Mucosa of gallbladder (tissue), 1 donor: Measurements from ENCODE around the gene DOC2B. TPM values are rescaled to one million over a fixed set of nuclear protein-coding genes. Genes with fewer than 3 reads are reported as not detected.
"Not testable (repeated sequence)": the region's sequence is repeated elsewhere in the genome, so short reads cannot be mapped to it uniquely, and the experiment has no call there.

ENCODE experiments used
- DNase-seq: peaks from one replicate; pipeline ENCODE4 v3.0.0-alpha.2; 2020; ENCODE audit warnings: low spot score
- total RNA-seq: library from RNA; stranded (reverse); gene quantifications from one replicate; pipeline ENCODE4 v1.2.1, GENCODE V29; 2021
- donor health status: DM: no; HTN: no; CAD: no.

DOC2B gene
- total RNA-seq, 1 donor from 2014 or later, result 4.5 TPM

DNA sequence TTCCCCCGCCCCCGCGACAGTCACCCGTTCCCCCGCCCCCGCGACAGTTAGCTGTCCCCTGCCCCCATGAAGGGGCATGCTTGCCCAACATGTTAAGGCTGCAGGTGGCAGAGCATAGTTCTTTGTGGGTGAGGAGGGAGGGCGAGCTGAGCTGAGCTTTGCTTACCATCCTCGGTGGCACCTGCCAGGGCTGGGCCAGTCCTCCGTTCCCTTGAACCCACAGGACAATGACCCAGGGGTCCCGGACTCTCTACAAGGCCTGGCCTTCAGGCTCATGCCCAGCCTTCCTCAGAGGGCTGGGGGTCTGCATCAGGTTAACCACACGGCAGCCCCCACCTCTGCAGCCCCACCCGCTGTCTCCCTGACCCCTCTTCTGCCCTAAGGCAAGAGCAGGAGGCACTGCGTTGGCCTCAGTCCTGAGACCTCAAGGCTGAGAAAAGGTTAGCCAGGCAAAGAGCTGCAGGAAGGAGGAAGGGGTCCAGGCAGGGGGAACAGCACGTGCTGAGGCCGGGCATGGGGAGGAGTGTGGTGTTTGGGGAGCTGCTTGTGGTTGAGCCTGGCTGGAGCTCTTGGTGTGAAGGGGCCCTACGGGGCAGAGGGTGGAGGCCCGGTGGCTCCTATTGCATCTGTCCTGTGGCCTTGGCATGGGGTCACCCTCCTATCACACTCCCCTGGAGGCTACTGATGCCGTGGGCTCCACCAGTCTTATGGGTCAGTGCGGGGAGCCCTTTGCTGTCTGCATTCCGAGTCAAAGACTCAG is 11.4 kb upstream of the DOC2B start:
- no peak for DNase-seq

DNA sequence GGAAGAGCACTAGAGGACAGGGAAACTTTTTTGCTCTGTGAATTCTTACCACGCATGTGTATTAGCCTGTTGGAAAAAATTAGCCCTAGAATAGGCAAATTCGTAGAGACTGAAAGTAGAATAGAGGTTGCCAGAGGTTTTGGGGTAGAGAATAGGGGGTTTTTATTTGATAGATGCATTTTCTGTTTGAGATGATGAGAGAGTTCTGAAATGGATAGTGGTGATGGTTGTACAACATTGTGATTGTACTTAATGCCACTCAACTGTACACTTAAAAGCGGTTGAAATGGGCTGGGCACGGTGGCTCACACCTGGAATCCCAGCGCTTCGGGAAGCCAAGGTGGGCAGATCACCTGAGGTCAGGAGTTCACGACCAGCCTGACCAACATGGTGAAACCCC is 8.0 kb upstream of the DOC2B start:
- DNase-seq, result no peak

DNA sequence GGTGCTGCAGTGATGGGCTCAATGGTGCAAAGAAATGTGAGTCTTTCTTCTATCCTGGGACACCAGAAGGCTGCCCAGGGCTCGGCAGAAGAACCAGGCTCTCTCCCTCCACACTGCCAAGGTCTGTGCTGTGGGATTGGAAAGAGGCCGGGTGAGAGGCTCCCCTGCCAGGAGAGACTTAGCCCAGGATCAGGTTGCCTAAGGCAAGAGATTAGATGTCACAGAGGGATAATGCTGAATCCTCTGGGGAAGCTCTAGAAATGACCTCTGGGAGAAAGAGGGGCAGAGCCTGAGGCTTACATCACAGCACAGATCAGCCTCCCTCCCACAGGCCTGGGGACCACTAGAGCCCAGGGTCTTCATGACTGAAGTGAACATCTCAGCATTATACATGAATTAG is 5.7 kb upstream of the DOC2B start:
- DNase-seq, result no peak

DNA sequence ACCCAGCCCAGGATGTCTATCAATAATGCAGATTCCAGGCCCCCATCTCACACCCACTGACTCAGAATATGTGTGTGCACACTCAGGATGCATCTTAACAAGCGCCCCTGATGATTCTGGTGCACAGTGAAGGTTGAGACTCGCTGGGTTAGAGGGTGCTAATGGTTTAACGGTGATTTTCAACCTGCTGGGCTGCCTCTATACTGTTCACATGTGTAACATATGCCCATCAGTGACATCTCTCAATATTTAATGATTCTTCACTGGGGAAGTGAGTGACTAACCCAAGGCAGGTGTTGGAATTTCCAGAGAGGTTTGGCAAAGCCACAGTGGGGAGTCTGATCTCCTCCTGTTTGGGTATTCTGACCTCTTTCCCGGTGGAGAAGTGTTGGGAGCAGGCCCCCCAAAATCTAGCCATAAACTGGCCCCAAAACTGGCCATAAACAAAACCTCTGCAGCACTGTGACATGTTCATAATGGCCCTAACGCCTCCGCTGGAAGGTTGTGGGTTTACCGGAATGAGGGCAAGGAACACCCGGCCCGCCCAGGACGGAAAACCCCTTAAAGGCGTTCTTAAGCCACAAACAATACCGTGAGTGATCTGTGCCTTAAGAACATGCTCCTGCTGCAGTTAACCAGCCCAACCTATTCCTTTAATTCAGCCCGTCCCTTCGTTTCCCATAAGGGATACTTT is 4.1 kb upstream of the DOC2B start:
- DNase-seq, result no peak

DNA sequence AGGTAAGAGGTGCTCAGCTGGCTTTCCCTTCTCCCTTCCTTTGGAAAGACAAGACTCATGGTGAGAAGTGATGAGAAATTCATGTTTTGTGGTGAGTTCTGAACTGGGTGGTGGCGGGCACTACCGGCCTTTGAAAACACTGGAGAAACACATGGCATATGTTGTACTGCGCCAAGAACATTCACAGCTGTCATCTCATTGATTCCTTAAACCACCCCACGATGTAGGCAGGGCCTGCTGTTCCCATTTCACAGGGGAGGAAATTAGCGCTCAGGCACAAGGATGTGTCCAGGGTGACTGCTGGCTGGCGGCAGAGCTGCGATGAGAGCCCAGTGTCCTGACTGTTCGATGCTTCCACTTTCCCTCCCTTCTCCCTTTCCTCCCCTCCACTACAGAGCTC is 1.6 kb upstream of the DOC2B start:
- no peak for DNase-seq

DNA sequence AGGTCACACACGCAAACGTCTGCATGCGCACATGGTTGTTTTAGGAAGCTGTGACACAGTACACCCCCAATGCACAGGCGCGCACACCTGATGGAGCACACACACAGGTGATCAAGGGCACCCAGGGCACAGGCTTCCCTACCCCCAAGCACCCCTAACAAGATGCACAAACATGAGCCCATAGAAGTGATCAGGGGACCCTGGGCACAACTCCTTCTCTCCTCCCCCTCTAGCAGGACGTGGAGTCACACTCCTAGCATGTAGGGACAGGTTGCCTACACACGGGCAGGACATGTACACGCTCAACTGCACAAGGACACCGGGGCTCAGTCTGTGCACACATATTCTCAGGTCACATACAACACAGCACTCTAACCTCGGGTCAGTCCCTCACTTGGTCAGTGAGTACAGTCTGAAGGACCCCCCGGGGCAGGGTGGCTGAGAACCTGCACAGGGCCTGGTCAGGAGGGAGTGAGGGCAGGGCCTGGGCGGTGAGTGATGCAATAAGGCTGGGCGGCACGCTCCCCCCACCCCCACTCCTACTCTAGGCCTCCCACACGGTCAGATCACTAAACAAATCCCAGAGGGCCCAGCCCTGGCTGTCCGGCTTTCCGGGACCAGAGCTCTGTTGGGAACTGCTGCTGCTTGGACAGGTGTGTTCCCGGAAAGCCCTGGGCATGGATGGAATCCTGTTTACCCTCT is 751 bp upstream of the DOC2B start:
- DNase-seq, result no peak

DNA sequence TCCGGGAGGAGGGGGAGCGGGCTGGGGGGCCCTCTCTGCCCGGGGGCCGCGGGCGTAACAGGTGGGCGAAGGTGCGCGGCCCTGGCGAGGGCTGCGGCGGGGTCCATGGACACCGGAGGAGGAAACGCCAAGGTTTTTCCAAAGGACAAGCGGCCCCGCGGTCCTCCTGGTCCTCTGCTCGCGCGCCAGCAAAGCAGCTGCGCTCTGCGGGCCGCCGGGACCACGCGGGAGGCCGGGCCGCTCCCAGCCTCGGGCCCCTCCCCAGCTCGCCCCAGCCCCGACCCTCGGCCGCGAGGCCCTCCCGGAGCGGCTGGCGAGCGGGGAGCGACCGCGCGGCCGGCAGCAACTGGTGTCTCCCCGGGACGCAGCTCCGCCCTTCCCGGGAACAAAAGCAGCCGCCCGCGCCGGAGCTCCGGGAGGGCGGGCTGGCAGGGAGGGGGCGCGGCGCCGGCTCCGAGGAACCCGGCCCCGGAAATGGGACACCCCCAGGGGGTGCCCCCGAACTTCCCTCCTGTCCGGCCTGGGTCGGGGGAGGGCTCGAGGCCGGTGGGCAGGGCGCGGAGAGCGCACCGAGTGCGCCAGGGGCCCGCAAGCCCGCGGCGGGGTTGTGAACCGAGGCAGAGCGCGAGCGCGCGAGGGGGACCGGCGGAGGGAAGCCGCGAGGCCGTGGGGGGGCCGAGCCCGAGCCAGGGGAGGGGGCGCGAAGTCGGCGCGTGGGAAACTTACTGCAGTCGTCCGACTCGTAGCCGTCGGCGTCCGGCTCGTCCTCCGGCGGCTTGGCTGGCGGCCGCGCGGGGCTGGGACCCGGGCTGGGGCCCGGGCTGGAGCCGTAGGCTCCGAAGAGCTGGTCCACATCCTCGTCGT is 837 bp downstream of the DOC2B start:
- no peak for DNase-seq

DNA sequence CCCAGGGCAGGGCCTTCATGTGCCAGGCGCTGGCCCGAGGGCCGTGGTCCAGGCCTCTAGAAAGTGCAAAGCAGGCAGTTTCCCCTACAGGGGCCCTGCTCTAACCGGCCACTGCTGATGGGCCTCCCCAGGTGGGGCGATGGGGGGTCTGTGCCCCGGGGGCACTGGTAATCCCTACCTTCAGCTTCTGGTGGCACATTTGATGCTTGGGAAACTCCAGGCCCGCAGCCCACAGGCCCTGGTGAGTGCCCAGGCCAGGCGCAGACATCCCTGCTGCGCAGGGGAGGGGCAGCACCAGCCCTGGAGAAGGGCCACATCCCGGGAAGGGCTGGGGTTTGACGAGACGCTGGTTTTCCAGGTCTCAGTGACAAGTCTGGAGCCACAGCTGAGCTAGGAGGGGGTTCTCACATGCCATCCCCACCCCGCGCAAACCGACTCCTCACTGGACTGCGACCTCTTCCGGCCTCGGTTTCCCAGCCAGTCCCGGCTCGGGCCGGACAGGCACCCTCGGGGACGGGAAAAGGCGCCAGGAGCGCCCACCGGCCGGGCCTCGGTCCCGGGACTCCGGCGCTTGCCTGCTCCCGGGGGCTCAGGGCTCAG is 1.6 kb downstream of the DOC2B start:
- DNase-seq, result no peak

DNA sequence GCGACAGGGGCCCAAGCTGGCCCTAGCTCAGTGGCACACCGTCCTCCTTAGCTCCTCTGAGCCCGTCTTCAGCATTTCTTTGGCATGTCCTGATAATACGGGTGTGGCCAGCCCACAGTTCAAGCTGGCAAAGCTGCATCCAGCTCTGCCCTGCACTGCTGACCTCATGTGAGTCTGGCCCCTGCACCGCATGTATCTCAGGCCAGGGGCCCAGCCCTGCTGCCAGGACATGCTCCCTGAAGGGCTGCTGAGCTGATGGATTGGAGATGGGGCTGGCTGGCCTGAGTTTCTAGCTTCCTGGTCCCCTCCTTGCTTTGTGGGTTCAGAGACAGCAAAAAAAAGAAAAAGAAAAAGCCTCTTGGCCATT is 2.4 kb downstream of the DOC2B start:
- no peak for DNase-seq

DNA sequence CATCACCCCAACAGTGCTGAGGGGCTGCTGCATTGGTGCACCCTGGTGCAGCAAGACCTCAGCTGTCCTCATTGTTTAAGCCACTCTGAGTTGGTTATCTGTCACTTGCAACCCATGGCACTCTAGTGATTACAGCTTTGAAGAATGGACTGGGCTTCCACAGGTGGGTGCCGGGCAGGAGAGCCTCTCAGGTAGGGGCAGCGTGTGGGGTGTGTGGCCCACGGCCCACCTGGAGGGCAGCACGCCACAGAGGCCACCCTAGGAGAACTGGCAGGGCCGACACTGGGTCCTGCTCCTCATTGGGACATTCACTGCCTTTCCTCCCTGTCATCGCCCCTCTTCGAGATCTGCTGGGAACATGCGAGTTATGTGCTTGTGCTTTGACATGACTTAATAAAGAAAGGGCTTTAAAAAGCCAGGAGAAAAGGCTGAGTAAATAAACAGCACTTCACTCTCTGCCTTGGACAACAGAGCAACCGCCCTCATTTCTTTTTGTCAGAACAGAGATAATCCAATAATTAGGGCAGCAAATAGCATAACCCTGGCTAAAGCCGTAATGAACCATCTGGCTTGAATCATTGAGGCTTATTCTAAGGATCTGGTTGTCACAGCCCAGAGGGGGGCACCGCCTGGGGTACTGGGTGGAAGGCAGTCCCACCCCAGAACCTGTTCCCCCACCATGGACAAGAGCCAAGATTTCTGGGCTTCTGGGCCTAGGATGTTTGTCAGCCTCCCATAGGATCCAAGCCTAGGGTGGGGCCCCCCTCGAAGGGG is 3.0 kb downstream of the DOC2B start:
- DNase-seq, result no peak

DNA sequence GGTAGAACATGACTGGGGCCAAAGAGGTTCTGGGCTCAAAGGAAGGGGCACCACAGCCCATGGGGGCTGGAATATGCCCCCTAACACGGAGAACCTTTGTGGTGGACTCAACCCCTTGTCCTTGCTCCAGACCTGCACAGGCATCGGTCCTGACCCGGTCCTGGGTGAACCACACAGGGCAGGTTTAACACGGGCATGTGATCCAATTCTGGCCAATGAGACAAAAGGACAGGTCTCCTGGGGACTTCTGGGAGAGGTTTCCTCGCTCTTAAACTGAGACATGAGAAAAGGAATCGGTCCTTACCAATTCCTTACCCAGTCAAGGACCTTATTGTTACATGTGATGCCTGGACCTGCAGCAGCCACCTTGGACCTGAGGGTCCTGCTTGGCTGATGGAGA is 3.7 kb downstream of the DOC2B start:
- no peak for DNase-seq

DNA sequence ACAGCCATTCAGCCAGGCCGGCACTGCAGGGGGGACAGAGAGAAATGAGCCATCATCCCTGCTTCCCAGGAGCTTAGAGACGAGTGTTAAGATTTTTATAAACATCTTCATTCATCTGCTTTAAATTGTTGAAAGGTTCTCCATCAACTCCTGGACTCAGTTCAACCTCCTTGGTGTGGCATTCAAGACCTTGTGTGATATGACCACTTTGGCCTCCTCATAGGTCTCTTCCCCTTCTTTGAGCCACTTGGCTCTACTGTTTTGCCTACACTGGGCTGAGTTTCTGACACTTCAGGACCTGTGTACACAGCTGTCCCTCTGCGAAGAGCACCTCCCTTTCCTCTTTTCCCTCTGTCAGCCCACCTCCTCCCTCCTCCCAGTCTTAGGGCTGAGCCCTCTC is 4.3 kb downstream of the DOC2B start:
- DNase-seq, result no peak

DNA sequence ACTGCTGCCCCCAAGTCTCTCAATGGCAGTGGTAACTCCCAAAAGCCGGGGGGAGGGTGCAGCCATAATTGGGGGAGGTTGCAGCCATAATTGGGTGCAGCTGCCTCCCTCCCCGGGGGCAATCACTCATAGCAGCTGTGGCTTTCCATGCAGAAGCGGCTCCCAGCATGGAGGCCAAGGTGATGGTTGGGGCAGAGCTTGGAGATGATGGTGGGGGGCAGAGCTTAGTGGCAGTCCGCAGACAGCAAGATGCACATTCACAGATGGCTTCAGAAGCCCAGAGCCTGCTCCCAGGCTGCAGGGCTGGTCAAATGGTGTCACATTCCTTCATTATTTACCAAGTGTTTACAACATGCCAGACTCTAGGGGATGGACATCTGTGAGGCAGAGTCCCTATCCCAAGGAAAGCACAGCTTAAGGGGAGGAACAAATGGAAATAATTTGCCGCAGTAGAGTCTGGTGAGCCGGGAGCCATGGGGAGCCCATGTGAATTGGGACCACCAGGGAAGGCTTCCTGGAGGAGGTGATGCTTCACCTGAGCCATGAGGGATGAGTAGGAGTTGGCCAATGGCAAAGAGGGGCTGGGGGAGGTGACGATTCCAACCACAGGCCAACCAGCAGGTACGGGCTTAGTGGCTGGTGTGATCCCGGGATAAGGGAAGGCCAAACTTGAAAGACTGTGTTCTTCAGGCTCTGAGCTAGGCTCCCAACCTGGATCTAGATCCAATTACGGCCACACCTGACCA is 8.1 kb downstream of the DOC2B start:
- DNase-seq, result no peak

DNA sequence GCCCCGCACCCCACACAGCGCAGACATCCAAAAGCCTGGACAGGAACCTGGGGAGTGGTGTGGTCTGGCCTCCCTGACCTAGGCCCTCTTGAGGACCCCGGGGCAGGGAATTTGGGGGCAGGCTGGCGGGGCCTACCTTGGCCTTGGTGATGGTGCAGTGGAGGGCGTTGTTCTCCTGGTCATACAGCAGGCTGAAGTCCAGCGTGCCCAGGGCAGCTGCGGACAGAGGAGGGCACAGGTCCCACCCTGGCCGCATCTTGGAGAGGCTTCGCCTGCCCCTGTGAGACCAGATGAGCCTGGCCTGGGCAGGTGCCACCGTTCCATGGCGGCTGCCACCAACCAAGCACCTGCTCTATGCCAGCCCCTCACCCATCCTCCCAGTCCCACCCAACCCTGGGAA is 9.0 kb downstream of the DOC2B start:
- no peak for DNase-seq

DNA sequence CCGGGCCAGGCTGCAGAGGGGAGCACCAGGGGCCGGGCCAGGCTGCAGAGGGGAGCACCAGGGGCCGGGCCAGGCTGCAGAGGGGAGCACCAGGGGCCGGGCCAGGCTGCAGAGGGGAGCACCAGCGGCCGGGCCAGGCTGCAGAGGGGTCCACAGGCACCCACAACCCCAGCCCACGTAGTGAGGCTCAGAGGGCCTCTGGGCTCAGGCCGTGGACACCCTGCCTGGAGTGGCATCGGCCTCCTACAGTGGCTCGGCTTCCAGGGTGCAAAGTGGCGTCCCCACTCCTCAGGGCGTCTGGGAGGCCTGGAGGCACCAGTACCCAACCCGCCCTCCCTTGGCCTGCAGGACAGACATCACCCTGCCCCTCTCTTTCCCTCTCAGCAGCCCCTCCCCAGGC is 9.6 kb downstream of the DOC2B start:
- DNase-seq, result no peak

DNA sequence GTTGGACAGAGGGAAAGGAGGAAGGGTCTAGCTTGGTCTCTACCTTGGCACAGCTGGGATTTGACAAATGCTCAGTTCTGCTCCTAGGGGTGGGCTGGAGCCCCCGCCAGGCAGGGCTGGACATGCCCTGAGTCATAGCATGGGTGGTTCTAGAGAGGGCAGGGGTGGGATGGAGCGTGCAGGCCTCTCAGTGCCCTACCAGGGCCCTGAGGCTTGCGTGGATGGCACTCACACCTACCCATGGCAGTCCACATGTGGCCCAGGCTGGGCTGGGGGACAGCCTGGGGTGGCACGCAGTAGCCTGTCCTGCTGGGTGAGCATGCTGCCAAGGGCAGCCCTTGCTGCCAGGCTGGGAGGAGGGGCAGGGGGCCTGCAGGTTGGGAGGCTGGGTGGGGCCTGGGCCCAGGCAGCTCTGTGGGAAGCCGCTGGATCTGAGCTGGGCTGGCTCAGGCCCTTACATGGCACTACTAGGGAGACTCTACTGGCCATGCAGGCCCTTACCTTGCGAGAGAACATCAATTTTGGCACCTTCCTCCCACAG is 11.2 kb downstream of the DOC2B start:
- no peak for DNase-seq

DNA sequence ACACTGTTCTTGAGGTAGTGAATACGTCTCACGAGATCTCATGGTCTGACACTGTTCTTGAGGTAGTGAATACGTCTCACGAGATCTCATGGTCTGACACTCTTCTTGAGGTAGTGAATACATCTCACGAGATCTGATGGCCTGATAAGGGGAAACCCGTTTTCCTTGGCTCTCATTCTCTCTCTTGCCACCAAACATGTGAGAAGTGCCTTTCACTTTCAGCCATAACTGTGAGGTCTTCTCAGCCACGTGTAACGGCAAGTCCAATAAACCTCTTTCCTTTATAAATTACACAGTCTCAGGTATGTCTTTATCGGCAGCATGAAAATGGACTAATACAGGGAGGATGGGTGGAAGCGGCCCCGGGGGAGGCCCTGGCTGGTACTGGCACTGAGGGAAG is 12.8 kb downstream of the DOC2B start:
- DNase-seq, result not testable (repeated sequence)

DNA sequence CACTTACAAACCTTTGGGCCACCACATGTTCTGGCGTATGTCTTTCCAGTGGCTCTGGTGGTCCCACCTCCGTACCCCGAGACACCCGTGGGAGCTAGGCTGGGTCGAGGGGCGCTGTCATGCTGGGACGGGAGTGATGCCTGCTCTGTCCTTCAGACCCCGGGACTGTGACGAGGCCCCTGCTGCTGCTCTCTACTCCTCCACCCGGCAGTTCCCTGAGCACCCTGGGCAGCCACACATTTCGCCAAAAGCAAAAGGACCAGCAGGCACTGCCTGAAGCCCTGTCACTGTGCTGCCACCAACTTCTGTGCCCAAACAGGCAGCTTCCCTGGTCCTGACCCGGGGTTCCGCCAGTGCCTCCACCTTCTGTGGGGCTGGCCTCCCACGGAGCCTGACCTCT is 15.5 kb downstream of the DOC2B start:
- no peak for DNase-seq

DNA sequence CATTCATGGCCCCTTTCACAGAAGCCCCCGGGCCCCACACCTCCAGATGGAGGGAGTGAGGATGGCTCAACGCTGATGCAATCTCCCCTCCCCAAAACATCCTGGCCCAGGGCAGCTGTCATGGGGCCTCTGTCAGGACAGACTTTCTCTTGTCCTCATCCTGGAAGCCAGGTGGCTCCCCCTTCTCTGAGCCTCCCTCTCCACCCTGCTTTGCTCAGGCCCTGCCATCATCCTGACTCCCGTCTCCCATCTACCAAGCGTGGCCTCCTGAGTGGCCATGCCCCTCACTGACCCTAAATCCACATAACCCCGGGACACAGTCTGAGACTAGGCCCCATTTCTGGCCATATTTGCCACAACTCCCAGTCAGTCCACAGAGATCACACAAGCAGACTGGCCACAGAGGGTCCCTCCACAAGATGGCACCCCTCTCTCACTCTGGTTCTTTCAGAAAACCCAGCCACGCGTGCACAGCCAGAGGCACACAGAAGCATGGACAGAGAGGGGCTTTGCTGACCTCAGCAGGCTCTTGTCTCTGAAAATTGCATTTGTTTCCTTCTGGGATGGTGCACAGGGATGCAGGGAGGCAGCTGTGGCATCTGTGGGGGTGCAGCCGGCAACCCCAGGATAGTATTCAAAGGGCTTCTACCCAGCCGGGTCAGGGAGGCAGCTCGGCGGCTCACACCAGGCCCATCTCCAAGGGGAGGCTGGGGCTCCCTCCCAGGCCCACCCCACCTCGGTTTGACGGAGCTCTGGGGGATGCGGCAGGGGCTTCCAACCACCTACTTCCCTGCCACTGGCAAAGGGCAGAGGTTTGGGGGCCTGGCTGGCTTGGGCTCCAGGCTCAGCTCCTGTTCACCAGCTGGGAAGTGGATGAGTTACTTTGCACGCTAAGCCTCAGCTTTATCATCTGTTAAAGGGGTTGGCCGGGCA is 16.9 kb downstream of the DOC2B start:
- peak; percentile 57 for DNase-seq
